ENCODE results near the gene SMTNL2.
"Not testable (repeated sequence)": the region's sequence is repeated elsewhere in the genome, so short reads cannot be mapped to it uniquely, and the experiment has no call there.

Gene SMTNL2

DNA sequence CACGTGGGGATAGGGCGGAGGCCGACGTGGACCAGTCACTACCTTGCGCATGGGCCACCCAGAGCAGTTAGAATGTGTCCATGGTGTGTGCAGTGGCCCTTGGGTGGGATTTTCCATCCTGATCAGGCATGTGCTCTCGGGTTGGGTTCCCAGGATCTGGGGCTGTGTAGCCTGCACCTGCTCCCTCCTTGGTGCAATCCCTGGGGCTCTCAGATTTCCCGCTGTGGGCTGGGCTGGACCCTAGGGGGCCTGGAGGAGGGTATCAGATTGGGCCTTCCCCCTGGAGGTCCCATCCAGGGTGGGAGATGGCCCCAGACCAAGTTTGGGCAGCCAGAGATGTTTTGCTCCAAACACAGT is 1.3 kb downstream of the SMTNL2 start:
- DNase-seq (ENCODE audit: low read depth in 2 of 2), result no peak

GRCh38 chr17:4586043-4586442 is 1.7 kb downstream of the SMTNL2 start:
- no peak for DNase-seq (ENCODE audit: low read depth in 2 of 2)

- DNase-seq (ENCODE audit: low read depth in 2 of 2), result no peak
Measured at GRCh38 chr17:4587195-4587594, 2.9 kb downstream of the SMTNL2 start.

- no peak for DNase-seq (ENCODE audit: low read depth in 2 of 2)
Measured at GRCh38 chr17:4587803-4588202, 3.5 kb downstream of the SMTNL2 start.

DNA sequence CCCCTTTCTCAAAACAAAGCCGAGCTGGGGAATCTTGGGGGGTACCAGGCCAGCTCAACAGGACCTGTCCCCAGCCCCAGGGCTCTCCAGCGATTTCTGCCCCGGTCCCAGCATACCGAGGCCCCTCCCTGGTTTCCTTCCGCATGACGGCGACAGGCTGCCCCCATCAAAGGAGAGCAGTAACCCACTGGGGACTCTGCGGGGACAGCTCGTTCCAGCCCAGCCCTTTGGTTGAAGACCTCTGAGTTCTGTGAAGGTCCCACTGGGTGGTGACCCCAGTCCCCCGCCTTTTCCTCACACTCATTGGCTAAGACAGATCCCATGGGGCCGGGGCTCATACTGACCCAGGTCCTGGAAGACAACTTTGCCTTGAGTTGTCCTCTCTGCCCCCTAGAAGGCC is 4.1 kb downstream of the SMTNL2 start:
- no peak for DNase-seq (ENCODE audit: low read depth in 2 of 2)

DNA sequence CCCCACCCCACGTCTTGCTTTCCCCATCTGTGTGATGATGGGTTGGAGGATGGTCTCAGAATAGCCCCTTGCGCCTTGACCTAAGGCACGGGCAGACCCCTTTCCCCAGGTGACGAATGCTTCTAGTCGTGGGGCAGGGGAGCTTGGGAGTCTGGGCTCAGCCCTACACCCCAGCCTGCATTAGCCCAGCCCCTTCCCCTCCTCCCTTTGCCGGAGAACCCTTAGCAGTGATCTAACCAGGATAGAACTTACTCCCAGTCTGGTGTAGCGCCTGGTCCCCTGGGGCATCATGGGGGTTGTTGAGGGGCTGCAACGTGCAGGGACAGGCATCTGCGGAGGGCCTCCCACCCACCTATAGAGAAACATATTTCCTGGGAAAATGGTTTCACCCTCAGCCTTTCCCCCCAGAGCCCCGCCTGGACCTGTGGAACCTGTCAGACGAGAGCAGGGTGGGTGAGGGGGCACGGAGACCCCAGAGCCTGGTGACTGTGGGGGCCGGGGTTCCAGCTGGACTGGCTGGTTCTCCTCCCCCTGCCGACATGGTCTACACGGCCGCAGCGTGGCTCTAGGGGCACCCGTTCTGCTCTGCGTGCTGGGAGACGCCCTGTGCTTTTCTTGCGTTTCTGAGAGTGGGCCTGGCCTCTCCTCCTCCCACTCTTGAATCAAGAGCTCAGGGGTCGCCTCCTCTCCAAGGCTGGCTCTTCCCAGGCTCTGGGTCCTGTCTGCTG is 4.7 kb downstream of the SMTNL2 start:
- DNase-seq (ENCODE audit: low read depth in 2 of 2), result no peak

- not testable (repeated sequence) for DNase-seq (ENCODE audit: low read depth in 2 of 2)
Measured at GRCh38 chr17:4590042-4590441, 5.7 kb downstream of the SMTNL2 start.

- no peak for DNase-seq (ENCODE audit: low read depth in 2 of 2)
Measured at GRCh38 chr17:4590981-4591453, 6.7 kb downstream of the SMTNL2 start.

DNA sequence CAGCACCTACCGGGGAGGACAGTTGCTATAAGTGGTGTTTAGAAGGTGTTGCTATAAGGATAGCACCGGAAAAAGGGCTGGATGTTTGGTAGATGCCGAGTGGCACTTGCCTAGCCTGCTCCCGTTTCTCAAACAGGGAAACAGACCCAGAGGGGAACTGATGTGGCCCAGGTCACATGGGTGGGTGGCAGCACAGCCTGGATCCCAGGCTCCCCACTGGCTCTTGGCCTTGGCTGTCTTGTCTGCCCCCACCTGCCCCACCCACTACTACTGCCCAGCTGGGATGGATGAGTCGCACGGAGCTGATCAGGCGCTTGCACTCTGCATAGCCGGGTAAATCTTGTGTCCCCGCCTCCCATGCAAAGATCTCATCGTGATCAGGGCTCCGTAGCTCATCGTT is 7.2 kb downstream of the SMTNL2 start:
- no peak for DNase-seq (ENCODE audit: low read depth in 2 of 2)

DNA sequence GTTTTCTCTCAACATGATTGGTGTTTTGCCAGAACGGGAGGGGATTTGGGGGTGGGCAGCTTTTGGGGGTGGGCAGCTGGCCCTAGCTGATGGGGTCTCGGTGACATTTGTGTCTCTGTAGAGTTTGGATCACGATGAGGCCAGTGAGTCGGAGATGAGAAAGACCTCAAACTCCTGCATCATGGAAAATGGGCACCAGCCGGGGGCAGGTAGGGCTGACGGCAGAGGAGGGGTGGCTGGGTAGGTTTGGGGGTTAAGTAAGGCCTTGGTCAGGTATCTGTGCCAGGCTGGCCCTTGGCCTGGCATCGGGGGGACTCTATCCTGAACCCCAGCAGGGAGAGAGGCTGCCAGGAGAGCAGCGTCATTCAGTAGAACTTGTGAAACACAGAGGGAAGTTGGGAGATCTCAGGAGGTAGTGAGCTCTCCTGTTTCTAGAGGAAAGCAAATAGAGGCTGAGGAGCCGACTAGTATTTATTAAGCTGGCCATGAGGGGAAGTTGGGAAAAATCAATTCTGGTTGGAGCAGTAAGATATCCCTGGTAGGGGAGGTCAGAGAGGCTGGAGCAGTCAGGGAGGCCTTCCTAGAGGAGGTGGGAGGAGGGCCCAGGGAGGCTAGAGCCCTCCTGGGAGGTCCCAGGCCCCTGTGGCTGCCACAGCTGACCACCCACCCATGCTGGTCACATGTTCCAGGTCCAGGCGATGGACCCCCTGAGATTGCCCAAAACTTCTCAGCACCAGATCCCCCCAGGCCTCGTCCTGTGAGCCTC is 8.1 kb downstream of the SMTNL2 start:
- no peak for DNase-seq (ENCODE audit: low read depth in 2 of 2)

DNA sequence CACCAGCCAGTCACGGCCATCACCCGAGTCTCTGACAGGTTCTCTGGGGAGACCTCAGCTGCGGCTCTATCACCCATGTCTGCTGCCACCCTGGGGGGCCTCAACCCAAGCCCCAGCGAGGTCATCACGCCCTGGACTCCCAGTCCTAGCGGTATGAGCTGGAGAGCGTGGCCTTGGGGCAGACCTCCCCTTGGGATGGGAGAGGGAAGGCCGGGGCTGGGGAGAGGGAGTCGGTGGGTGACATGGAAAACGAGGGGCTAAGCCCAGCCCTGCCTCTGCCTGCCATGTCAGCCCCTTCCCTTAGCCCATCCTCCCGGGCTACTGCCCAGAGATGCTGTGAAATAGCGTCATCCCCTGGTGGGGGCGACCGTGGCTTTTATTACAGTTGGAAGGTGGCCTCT is 8.7 kb downstream of the SMTNL2 start:
- no peak for DNase-seq (ENCODE audit: low read depth in 2 of 2)

- DNase-seq (ENCODE audit: low read depth in 2 of 2), result no peak
Measured at GRCh38 chr17:4594406-4594805, 10.1 kb downstream of the SMTNL2 start.

GRCh38 chr17:4594931-4595684 is 10.8 kb downstream of the SMTNL2 start:
- peak in 1 of 2 donors; percentile 33 for DNase-seq (ENCODE audit: low read depth in 2 of 2)

DNA sequence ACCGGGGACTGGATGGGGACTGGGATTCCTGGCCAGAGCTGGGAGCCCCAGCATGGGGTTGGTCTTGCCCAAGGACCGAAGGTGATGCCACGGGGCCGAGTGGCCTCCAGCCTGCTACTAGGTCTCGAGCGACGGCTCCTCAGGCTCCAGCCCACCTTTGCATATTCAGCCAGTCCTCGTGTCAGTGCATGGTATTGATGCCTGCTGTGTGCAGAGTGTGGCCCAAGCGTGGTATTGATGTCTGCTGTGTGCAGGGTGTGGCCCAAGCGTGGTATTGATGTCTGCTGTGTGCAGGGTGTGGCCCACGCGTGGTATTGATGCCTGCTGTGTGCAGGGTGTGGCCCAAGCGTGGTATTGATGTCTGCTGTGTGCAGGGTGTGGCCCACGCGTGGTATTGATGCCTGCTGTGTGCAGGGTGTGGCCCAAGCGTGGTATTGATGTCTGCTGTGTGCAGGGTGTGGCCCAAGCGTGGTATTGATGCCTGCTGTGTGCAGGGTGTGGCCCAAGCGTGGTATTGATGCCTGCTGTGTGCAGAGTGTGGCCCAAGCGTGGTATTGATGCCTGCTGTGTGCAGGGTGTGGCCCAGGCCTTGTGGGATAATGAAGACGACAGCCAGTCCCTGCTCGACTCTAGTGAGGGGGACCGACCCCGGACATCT is 11.5 kb downstream of the SMTNL2 start:
- DNase-seq (ENCODE audit: low read depth in 2 of 2), result not testable (repeated sequence)

- DNase-seq (ENCODE audit: low read depth in 2 of 2), result no peak
Measured at GRCh38 chr17:4596636-4597380, 12.5 kb downstream of the SMTNL2 start.

DNA sequence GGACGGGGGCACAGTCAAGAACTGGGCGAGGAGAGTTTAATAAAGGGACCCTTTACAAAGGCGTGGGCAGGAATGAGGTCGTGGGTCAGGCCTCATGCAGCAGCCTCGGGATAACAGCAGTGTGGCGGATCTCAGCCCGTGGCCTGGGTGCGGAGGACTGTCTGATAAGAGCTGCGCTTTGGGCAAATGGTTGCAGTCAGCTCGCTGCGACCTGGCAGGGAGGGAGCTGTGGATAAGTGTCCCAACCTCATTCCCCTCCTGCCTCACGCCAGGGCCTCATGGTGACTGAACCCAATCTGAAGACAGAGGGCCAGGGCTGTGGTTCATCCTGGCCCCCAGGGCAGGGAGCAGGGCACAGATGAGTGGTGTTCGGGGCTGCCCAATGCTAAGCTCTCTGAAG is 13.6 kb downstream of the SMTNL2 start:
- no peak for DNase-seq (ENCODE audit: low read depth in 2 of 2)

DNA sequence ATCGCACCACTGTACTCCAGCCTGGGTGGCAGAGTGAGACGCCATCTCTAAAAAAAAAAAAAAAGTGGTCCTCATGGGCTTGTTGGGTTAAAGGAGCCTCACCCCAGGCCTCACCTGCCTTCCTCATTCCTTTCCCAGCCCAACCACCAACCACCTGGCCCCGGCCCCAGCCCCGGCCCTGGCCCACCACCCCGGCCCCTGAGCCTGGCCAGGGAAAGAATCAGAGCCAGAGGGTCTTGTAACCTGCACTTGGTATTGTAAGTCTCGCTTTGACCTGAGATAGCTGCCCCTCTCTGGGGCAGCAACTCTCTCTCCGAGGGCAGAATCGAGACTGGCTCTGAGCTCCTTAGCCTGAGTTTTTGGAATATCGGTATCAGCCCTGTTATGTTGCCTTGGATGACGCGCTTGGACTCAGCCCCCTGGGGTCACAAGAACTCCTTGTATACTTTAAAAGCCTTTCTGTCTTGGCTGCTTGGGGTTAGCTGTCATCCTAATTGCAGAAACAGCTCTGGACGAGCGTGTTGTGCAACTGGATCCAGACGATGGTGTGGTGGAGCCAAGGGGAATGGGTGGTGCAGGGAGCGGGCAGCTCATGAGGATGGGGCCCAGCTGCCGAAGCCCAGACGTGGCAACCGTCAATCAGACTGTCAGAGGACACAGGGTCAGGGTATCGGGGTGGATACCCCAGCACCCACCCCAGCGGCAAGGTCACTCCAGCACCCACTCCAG is 14.6 kb downstream of the SMTNL2 start:
- DNase-seq (ENCODE audit: low read depth in 2 of 2), result no peak

DNA sequence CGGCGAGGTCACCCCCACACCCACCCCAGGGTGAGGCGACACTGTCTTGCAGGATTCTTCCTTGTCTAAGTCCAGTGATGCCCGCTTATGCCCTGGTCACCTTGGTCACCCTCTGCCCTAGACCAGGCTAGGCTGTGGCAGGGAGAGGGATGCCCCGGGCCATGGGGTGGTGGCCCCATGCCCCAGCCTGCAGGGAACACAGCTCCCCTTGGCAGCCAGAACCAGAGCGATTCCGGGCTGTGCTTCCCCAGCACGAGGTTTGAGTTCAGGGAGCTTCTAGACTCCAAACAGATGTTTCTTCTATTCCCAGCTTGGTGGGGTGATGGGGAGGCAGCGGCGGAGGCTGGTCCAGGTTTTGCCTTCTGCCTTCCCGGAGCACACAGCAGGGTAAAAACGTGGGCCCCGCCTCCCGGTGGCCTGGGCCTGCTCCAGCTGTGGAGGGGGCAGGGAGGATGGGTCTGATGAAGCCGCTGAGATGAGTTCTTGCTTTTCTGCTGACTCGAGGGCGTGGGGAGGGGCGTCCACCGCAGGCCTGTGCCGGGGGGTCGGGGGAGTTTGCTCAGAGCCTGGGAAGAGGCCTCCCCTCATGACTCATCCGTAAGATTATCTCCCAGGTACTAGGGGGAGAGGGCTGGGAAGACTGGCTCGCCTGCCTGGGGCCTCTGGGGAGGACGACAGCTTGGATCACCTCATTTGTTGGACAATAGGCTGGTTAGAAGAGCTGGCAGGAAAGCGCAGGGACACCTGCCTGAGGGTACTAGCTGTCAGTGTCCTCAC is 15.4 kb downstream of the SMTNL2 start:
- no peak for DNase-seq (ENCODE audit: low read depth in 2 of 2)

- no peak for DNase-seq (ENCODE audit: low read depth in 2 of 2)
Measured at GRCh38 chr17:4600563-4600962, 16.2 kb downstream of the SMTNL2 start.

GRCh38 chr17:4601326-4601725 is 17.0 kb downstream of the SMTNL2 start:
- no peak for DNase-seq (ENCODE audit: low read depth in 2 of 2)

Measured in stimulated activated CD4-positive, alpha-beta T cell treated with anti-CD3 and anti-CD28 coated beads, Interleukin-1b, Interleukin-23, amount 100 ng/mL, for 4 hours (primary cell).